GM19452 (cell line): ENCODE results near the gene OR52D1.

ENCODE experiments used
- ATAC-seq: cut with Tn5 transposase; IDR thresholded peaks from one replicate; pipeline ENCODE4 v1.9.1; 2021; ENCODE audit not compliant: unreplicated experiment

The OR52D1 gene

GRCh38 chr11:5509803-5510202, 21.3 kb downstream of the OR52D1 start, which contains the start of gene UBQLN3:
Gene UBQLN3 (minus strand): TSS chr11:5509957. CDS start chr11:5509558, 399 bp downstream.
- no peak for ATAC-seq

- no peak for ATAC-seq
Observed at GRCh38 chr11:5514841-5515240, 26.4 kb downstream of the OR52D1 start.

- ATAC-seq, result no peak
Observed at GRCh38 chr11:5516599-5516998, 28.1 kb downstream of the OR52D1 start, which contains the start of gene UBQLNL. Gene UBQLNL (minus strand): TSS chr11:5516699. CDS start chr11:5516441, 258 bp downstream.

- ATAC-seq, result no peak
Observed at GRCh38 chr11:5521540-5521939, 33.1 kb downstream of the OR52D1 start.

GRCh38 chr11:5522308-5522707, 33.8 kb downstream of the OR52D1 start:
- no peak for ATAC-seq

GRCh38 chr11:5524756-5525155, 36.3 kb downstream of the OR52D1 start:
- ATAC-seq, result no peak

GRCh38 chr11:5527716-5528115, 39.2 kb downstream of the OR52D1 start:
- ATAC-seq, result no peak

GRCh38 chr11:5528495-5528894, 40.0 kb downstream of the OR52D1 start:
- no peak for ATAC-seq

- ATAC-seq, result no peak
Observed at GRCh38 chr11:5531053-5531831, 42.8 kb downstream of the OR52D1 start.

- no peak for ATAC-seq
Observed at GRCh38 chr11:5534046-5534445, 45.6 kb downstream of the OR52D1 start.

- no peak for ATAC-seq
Observed at GRCh38 chr11:5536482-5536881, 48.0 kb downstream of the OR52D1 start.
